Measurements from ENCODE around the gene EPN2. TPM values are rescaled to one million over a fixed set of nuclear protein-coding genes. Genes with fewer than 3 reads are reported as not detected.

EPN2 gene
- total RNA-seq, 1 donor from 2014 or later = 7.9 TPM

- Mint-ChIP-seq H3K4me3 (no peak overlapping the region), H3K27me3 (peaks cover 25% of the 10 kb centered on the region), H3K36me3 (ENCODE audit: low read depth) (no peaks in the 10 kb centered on the region), H3K9me3 (no peaks in the 10 kb centered on the region), H3K4me1 (peaks cover 16% of the 10 kb centered on the region), H3K27ac (no peak overlapping the region)
- DNase-seq = no peak
- intact Hi-C loops (cut with micrococcal nuclease) = no loop called here
Measured at GRCh38 chr17:19311016-19311415, 73.8 kb downstream of the EPN2 start.

DNA sequence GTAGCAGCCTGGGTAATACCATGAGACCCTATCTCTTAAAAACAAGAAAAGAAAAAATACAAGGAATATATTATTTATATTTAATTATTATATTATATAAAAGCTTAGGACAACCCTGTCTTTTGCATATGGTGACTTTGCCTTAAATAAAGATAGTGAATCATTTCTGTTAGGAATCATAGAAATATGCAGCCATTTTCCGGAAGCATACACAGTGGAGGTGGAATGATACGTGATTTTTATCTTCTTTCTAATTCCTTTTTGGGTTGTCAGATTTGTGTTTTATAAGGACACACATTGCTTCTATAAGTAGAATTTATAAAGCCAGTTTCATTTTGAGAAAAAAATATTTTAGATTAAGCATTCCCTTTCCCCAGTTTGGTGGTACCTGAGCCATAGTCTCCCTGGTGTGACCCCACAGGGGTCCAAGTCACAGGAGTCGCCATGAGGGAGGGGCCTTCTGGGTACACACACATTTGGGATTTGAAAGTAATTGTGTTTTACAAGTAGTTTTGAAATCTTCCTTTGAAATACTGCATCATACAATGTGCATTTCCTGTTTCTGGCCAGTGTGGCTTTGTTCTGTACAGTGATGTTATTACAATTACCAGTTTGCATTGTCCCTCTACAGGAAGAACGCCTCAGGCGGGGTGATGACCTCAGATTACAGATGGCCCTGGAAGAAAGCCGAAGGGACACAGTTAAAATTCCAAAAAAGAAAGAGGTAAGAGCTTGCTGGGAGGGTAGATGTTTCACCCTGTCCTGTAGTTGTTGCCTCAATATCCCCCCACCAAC is 74.5 kb downstream of the EPN2 start:
- no peak overlapping the region for H3K27ac Mint-ChIP-seq
- no peak for DNase-seq
- peaks cover 10% of the 10 kb centered on the region for H3K4me1 Mint-ChIP-seq
- H3K36me3 Mint-ChIP-seq (ENCODE audit: low read depth) = no peaks in the 10 kb centered on the region
- intact Hi-C loops (cut with micrococcal nuclease) = no loop called here
- H3K4me3 Mint-ChIP-seq = no peak overlapping the region
- no peaks in the 10 kb centered on the region for H3K9me3 Mint-ChIP-seq
- H3K27me3 Mint-ChIP-seq = peaks cover 22% of the 10 kb centered on the region

DNA sequence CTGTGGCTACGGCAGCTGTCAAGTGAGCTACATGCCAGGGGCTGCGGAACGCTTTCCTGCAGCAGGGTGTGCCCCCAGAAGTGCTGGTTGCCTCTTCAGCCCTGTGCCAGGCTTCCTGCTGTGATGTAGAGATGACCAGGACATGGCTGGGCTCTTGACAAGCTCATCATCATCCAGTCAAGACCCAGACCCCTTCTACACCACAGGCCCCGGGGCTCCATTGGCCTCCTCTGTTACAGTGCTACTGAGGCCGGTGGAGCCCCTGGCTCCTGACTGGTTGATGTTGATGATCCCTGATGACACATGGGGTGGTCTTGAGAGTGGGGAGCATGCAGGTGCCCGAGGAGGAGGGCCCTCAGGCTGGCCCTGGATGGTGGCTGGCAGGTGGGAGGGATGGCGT is 75.2 kb downstream of the EPN2 start:
- Mint-ChIP-seq H3K4me3 (no peak overlapping the region), H3K4me1 (peaks cover 6% of the 10 kb centered on the region), H3K27ac (no peak overlapping the region), H3K27me3 (peaks cover 20% of the 10 kb centered on the region), H3K9me3 (no peaks in the 10 kb centered on the region), H3K36me3 (ENCODE audit: low read depth) (no peaks in the 10 kb centered on the region)
- intact Hi-C loops (cut with micrococcal nuclease) = no loop called here
- no peak for DNase-seq

DNA sequence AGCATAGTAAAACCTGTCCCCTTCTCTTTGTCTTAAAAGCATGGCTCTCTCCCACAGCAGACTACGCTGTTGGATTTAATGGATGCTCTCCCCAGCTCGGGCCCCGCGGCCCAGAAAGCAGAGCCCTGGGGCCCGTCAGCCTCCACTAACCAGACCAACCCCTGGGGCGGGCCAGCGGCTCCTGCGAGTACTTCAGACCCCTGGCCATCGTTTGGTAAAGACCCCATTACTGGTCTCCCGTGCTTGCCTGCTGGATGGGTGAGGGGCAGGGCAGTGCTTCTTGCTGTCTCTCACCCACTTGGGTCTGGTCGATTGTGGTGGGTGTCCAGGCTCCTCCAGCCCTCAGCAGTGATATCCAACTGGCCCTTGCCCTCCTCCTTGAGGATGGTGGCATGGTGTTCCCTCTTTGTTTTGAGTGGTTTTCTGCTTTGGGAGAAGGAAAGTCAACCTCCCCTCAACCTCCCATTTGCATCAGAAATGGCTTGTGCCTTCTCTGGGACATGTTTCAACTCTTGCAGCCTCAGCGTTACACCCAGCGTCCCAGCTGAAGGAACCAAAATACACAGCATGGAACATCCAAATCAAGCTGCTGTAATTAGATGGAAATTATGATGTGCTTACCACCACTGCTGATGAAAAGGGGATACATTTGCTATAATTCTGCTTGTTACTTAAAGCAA is 76.0 kb downstream of the EPN2 start:
- Mint-ChIP-seq H3K4me1 (peaks cover 4% of the 10 kb centered on the region), H3K36me3 (ENCODE audit: low read depth) (no peaks in the 10 kb centered on the region), H3K9me3 (no peaks in the 10 kb centered on the region), H3K4me3 (no peak overlapping the region), H3K27ac (no peak overlapping the region), H3K27me3 (peaks cover 15% of the 10 kb centered on the region)
- intact Hi-C loops (cut with micrococcal nuclease) = no loop called here
- no peak for DNase-seq

GRCh38 chr17:19313746-19314651 is 76.8 kb downstream of the EPN2 start:
- intact Hi-C loops (cut with micrococcal nuclease) = no loop called here
- Mint-ChIP-seq H3K4me1 (peaks cover 4% of the 10 kb centered on the region), H3K27ac (no peak overlapping the region), H3K36me3 (ENCODE audit: low read depth) (no peaks in the 10 kb centered on the region), H3K27me3 (peaks cover 9% of the 10 kb centered on the region), H3K9me3 (no peaks in the 10 kb centered on the region), H3K4me3 (no peak overlapping the region)
- no peak for DNase-seq

- Mint-ChIP-seq H3K36me3 (ENCODE audit: low read depth) (no peaks in the 10 kb centered on the region), H3K27ac (no peak overlapping the region), H3K4me1 (peaks cover 4% of the 10 kb centered on the region), H3K4me3 (no peak overlapping the region), H3K9me3 (no peaks in the 10 kb centered on the region), H3K27me3 (peaks cover 2% of the 10 kb centered on the region)
- intact Hi-C loops (cut with micrococcal nuclease) = no loop called here
- no peak for DNase-seq
Measured at GRCh38 chr17:19315104-19315503, 77.9 kb downstream of the EPN2 start.

DNA sequence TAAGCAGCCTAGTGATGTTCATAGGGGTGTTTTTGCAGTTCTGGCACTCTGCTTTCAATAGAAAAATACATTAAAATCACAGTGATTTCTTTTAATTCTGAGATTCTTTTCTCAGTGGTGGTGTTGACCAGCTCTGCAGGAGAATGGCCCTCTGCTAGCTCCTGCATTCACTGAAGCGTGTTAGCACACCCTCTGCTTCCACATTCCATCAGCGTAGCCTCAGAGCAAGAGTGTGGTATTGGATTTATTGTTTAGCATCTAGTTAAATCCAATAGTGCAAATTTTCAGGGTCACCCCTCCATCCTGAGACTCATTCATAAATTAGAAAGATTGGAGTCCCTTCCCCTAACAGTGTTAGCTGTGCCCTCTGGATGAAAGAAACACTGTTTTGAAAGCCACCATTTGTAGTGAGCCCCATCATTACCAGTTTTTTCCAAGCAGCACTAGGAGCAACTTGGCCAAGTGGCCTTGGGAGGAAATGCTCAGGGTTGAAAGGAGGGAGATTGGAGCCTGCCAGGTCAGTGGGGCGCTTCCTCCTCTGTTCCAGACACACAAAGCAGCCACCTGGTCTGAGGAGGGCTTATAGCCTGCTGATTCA is 79.7 kb downstream of the EPN2 start:
- Mint-ChIP-seq H3K27me3 (peaks cover 4% of the 10 kb centered on the region), H3K4me1 (peaks cover 3% of the 10 kb centered on the region), H3K27ac (no peak overlapping the region), H3K9me3 (no peaks in the 10 kb centered on the region), H3K4me3 (no peak overlapping the region), H3K36me3 (ENCODE audit: low read depth) (no peaks in the 10 kb centered on the region)
- no peak for DNase-seq
- intact Hi-C loops (cut with micrococcal nuclease) = no loop called here

GRCh38 chr17:19317359-19318095 is 80.4 kb downstream of the EPN2 start:
- intact Hi-C loops (cut with micrococcal nuclease) = no loop called here

GRCh38 chr17:19318611-19319010 is 81.4 kb downstream of the EPN2 start:
- Mint-ChIP-seq H3K9me3 (no peaks in the 10 kb centered on the region), H3K36me3 (ENCODE audit: low read depth) (no peaks in the 10 kb centered on the region), H3K27ac (no peak overlapping the region), H3K4me1 (no peaks in the 10 kb centered on the region), H3K4me3 (no peak overlapping the region), H3K27me3 (peaks cover 11% of the 10 kb centered on the region)
- intact Hi-C loops (cut with micrococcal nuclease) = no loop called here
- DNase-seq = no peak

More at GRCh38 chr17:19317359-19318095, 80.4 kb downstream of the EPN2 start:
- Mint-ChIP-seq H3K36me3 (ENCODE audit: low read depth) (no peaks in the 10 kb centered on the region), H3K4me1 (no peaks in the 10 kb centered on the region), H3K27me3 (peaks cover 4% of the 10 kb centered on the region), H3K4me3 (no peak overlapping the region), H3K9me3 (no peaks in the 10 kb centered on the region), H3K27ac (no peak overlapping the region)
- DNase-seq = no peak

DNA sequence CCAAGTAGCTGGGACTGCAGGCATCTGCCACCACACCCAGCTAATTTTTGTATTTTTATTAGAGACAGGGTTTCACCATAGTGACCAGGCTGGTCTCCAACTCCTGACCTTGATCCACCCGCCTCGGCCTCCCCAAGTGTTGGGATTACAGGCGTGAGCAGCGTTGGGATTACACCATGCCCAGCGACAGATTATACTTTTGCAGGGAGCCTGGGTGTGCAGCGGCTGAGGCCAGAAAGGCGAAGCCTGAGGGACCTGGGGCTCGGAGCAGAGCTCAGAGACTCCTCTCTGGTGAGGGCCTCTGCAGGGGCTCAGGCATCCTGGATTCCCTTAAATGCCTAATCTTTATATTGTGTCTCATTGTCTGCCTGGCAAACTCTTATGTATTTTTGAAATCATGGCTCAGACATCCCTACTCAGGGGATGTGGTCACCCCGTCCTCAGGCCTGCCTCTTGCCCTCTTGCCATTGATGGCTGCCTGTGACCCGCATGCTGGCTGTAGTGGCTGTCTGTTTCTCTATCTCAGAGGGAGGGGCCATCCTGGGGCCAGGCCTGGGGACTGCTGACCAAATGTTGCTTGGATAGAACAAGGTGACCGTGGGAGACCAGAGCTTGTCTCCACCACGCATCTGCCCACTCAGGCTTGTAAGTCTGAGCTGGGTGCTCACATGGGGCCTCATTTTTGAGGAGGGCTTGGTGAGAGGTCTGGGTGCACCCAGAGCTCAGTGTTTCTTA is 82.8 kb downstream of the EPN2 start:
- Mint-ChIP-seq H3K9me3 (peaks cover under 1% of the 10 kb centered on the region), H3K4me1 (no peaks in the 10 kb centered on the region)
- intact Hi-C loops (cut with micrococcal nuclease) = no loop called here

DNA sequence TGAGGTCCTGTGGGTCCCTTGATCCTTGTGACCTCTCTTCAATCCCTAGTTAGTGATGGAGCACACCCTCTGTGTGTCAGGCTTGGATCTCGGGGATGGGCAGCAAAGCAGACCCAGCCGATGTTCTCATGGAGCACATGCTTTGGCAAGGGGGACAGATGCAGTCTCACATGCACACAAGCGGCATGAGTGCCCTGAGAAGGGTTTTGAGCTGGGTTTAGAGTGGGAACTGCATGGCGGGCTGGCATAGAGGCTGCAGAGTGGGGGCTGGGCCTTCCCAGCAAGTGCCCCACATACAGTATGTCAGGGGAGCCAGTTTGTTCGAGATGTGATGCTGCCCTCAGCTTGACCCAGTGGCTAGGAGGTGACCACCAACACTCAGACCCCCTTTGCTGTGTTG is 83.7 kb downstream of the EPN2 start:
- H3K27me3 Mint-ChIP-seq = peaks cover 12% of the 10 kb centered on the region
- no peaks in the 10 kb centered on the region for H3K36me3 Mint-ChIP-seq (ENCODE audit: low read depth)
- peaks cover 6% of the 10 kb centered on the region for H3K9me3 Mint-ChIP-seq
- H3K4me3 Mint-ChIP-seq = no peak overlapping the region
- H3K27ac Mint-ChIP-seq = no peak overlapping the region
- intact Hi-C loops (cut with micrococcal nuclease) = no loop called here
- DNase-seq = no peak
- no peaks in the 10 kb centered on the region for H3K4me1 Mint-ChIP-seq

More for the DNA sequence above, 82.8 kb downstream of the EPN2 start:
- Mint-ChIP-seq H3K27me3 (peaks cover 11% of the 10 kb centered on the region), H3K27ac (no peak overlapping the region), H3K4me3 (no peak overlapping the region), H3K36me3 (ENCODE audit: low read depth) (no peaks in the 10 kb centered on the region)
- DNase-seq = no peak

DNA sequence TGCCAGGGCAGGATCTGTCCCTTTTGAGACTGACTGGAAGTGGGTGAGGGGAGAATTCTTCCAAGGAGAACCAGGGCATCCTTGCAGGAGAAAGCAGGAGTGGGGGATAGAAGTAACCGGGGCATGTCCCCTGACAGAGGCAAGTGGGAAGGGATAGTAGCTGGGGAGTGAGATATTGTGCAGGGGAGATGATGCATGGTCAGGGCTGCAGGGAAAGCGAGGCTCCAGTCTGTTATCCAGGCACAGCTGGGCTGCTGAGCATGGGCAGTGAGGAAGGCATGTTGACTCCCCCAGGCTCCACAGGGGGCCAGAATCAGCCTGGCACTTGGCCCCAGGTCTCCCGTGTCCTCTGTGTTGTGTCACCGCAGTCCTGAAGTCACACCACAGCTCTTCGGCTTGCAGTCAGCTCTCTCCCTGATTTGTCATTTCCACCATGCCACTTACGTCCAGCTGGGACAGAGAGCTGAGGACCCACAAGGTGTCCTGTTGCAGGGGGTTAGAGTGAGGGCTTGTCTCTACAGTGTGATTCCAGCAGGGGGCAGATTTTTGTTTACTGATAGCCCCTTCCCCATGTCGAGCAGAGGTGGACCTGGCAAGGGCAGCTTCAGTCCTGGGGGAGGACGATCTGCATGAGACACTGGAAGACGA is 84.4 kb downstream of the EPN2 start:
- intact Hi-C loops (cut with micrococcal nuclease) = no loop called here
- Mint-ChIP-seq H3K4me1 (no peaks in the 10 kb centered on the region), H3K27ac (no peak overlapping the region), H3K27me3 (peaks cover 12% of the 10 kb centered on the region), H3K36me3 (ENCODE audit: low read depth) (no peaks in the 10 kb centered on the region), H3K4me3 (no peak overlapping the region), H3K9me3 (peaks cover 6% of the 10 kb centered on the region)
- no peak for DNase-seq
